HT-29 (cell line): ENCODE results near the gene NDUFV2. TPM values are rescaled to one million over a fixed set of nuclear protein-coding genes. Genes with fewer than 3 reads are reported as not detected.

ENCODE experiments used
- total RNA-seq: library from RNA; depleted of rRNA; stranded (reverse); fragments of >200 nt; shearing (Covaris generic); gene quantifications from 2 replicates; pipeline ENCODE4 v1.2.3, GENCODE V29; 2014; rRNA removed

NDUFV2 gene
- total RNA-seq, 1 experiment from 2014 or later: 135 TPM

Other genes with a start within 250 kb of the NDUFV2 start
- 20.0 and 24.1 TPM in 2 replicates for gene ANKRD12, start 34.1 kb downstream of the NDUFV2 start, total RNA-seq
- 15.9 and 20.1 TPM in 2 replicates for gene TWSG1, start 232.1 kb downstream of the NDUFV2 start, total RNA-seq